Activated CD8-positive, alpha-beta memory T cell treated with anti-CD3 and anti-CD28 coated beads for 24 hours (primary cell): Measurements from ENCODE around the gene FZR1.
"Not testable (repeated sequence)": the region's sequence is repeated elsewhere in the genome, so short reads cannot be mapped to it uniquely, and the experiment has no call there.

ENCODE experiments used
- DNase-seq: peaks from one replicate; pipeline ENCODE4 v3.0.0-alpha.2; 2020

Gene FZR1

GRCh38 chr19:3576696-3577443 is 70.8 kb downstream of the FZR1 start:
- DNase-seq: no peak

- DNase-seq: no peak
Observed at GRCh38 chr19:3577723-3578344, 71.7 kb downstream of the FZR1 start.

GRCh38 chr19:3578390-3578789 is 72.3 kb downstream of the FZR1 start:
- no peak for DNase-seq

GRCh38 chr19:3580156-3580934 is 74.2 kb downstream of the FZR1 start:
- no peak for DNase-seq

- not testable (repeated sequence) for DNase-seq
Observed at GRCh38 chr19:3581792-3582191, 75.7 kb downstream of the FZR1 start.

GRCh38 chr19:3584036-3584802 is 78.1 kb downstream of the FZR1 start:
- DNase-seq: not testable (repeated sequence)

GRCh38 chr19:3585301-3586126 is 79.4 kb downstream of the FZR1 start, which contains the start of gene GIPC3:
Gene GIPC3, plus strand, starts transcription at chr19:3585478. Its CDS starts 120 bp downstream, at chr19:3585598.
- peak; percentile 66 for DNase-seq

- DNase-seq: peak; percentile 81
Observed at GRCh38 chr19:3586127-3586626, 80.1 kb downstream of the FZR1 start.

GRCh38 chr19:3586707-3587346 is 80.7 kb downstream of the FZR1 start:
- DNase-seq: no peak
